Measurements from ENCODE around the gene RAP1GAP. TPM values are rescaled to one million over a fixed set of nuclear protein-coding genes. Genes with fewer than 3 reads are reported as not detected.

RAP1GAP gene
- total and polyA plus RNA-seq, 2 of the 13 experiments (the other 11 are each of a cell fraction or from before 2014, with no cell fraction given): 11.9 to 37.5 TPM

DNA sequence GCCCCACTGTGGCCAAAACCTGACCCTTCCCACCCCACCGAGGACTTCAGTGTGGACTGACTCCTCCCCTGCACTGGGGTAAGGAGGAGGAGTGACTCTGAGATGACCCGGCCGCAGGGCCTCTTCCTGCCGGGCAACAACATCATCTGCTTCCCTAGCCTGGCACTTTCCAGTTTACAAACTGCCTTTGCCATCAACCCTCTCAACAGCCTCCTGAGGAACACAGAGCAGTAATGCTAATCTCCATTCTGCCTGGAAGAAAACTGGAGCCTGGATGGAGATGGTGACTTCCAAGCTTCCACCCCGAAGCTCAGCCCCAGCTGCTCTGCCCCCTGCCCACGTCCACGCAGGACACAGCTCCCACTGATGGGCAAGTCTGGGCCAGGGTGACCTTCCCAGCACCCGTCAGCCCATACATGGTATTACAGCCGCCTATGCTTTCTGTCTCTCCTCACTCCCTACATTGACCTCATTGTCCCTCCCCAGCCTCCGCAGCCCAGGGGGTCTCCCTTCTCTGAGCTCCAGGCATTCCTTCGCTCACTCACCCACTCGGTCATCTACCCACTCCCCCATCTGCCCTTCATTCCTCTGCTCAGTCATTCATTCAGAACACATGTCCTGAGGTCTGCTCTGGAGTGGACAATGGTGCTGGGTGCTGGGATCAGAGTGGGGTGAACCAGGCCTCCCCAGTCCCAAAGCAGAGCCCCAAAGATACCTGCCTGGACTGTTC, 34.2 kb downstream of the RAP1GAP start:
- 93% methylated on average over 8 of the region's 12 CpGs for WGBS (ENCODE audit: low lambda C conversion rate)
- intact Hi-C loops (cut with micrococcal nuclease; ENCODE audit: unreplicated experiment): no loop called here
- no peak for ATAC-seq

DNA sequence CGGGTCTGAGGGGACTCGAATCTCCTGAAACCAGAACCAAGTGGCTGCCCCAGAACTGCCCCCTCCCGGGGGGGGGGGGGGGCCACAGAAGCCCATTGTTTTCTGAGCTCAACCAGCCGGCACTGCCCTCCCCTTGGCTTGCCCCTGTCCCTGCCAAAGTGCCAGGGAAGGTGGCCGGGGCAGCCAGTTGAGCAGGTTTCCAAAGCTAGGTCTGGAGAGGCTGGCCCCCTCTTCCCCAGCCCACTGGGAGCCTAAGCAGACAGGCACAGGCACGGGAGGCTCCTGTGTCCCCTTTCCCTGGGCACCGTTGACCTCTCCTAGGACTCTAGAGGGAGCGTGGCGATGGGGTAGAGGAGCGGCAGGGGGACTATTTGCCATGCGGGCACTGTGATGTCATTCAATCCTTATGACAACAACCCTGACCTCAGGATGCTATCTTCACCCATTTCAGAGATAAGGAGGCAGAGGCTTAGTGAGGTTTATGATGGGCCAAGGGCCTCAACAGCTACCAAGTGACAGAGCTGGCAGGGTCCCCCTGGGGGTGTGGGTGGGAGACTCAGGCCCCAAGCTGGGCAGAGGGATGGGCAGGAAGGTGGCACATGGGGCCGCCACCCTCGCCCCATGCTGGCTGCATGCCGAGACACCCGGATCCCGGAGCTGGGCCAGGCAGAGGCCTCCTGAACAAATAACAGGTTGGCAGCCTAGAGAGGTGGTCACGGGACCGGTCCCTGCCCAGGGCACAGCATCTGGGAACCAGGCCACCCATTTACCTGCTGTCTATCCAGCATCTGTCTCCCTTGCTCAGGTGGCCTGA, 35.0 kb downstream of the RAP1GAP start:
- TF ChIP-seq NR2F1 (CRISPR knock-in tag; IDR thresholded peaks at IDR 0.05): no peak
- TF ChIP-seq, protein P1, sequence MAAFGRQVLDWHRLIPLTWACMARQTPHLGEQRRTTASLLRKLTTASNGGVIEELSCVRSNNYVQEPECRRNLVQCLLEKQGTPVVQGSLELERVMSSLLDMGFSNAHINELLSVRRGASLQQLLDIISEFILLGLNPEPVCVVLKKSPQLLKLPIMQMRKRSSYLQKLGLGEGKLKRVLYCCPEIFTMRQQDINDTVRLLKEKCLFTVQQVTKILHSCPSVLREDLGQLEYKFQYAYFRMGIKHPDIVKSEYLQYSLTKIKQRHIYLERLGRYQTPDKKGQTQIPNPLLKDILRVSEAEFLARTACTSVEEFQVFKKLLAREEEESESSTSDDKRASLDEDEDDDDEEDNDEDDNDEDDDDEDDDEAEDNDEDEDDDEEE (CRISPR knock-in tag; IDR thresholded peaks at IDR 0.05): no peak
- TF ChIP-seq AGO2 (optimal IDR thresholded peaks at IDR 0.05; ENCODE audit: low read depth, low read length): peak; percentile 24
- 0 out of 2 replicates have a peak, but pooled peaks have one; percentile 24 for TF ChIP-seq HNRNPL (IDR thresholded peaks at IDR 0.05; ENCODE audit: low read depth, low read length)
- TF ChIP-seq GATAD1 (CRISPR knock-in tag; IDR thresholded peaks at IDR 0.05): no peak
- TF ChIP-seq ZSCAN21 (CRISPR knock-in tag; IDR thresholded peaks at IDR 0.05; ENCODE audit: borderline replicate concordance): no peak
- no TSS peak for BruUV-seq (replicated peaks)
- Histone ChIP-seq H2AFZ (ENCODE audit: low read length) (no peak overlapping the region), H3K79me2 (ENCODE audit: insufficient read depth, low read length) (no peaks in the 10 kb centered on the region), H3K4me2 (ENCODE audit: low read depth, low read length) (no peak overlapping the region), H3K9ac (ENCODE audit: insufficient read depth, low read depth, low read length) (no peak overlapping the region), H3K9me3 (ENCODE audit: low read length) (no peaks in the 10 kb centered on the region), H3K4me1 (ENCODE audit: insufficient read depth, low read length) (peaks cover 32% of the 10 kb centered on the region), H3K27ac (ENCODE audit: extremely low read length, insufficient read depth, low read length) (no peak overlapping the region), H3K36me3 (replicated peaks in 1 of 2; ENCODE audit: control insufficient read depth in 1 of 2, insufficient read depth in 2 of 2, low read length in 2 of 2) (peaks cover 2 to 7% of the 10 kb centered on the region in 2 experiments; a peak in 2 of 5 replicates), H4K20me1 (ENCODE audit: insufficient read depth, low read length) (no peaks in the 10 kb centered on the region), H3K27me3 (ENCODE audit: control insufficient read depth in 1 of 2, insufficient read depth in 2 of 2, low read length in 2 of 2) (no peaks in the 10 kb centered on the region), H3K4me3 (replicated peaks in 1 of 3; ENCODE audit: insufficient read depth in 1 of 3, low read depth in 2 of 3, low read length in 3 of 3) (no peak overlapping the region)
- WGBS (ENCODE audit: low lambda C conversion rate): 86% methylated on average over 12 of the region's 18 CpGs
- intact Hi-C loops (cut with micrococcal nuclease; ENCODE audit: unreplicated experiment) (no loop called here), in situ Hi-C loops (cut with HindIII; ENCODE audit: extremely low pct_ligation_motif_present, low pct_unique_long_range_greater_than_20kb) (no loop called here)
- no peak for DNase-seq (ENCODE audit: low spot score)
- POLR2A ChIA-PET: no interaction called here
- CTCF ChIA-PET (ENCODE audit: low intra/inter-chr PET ratio, low total read pairs): no interaction called here
- ATAC-seq: no peak
- no peak for FAIRE-seq

More for the DNA sequence above, 34.2 kb downstream of the RAP1GAP start:
- BruUV-seq (replicated peaks): no TSS peak
- no peak overlapping the region for H3K4me3 ChIP-seq (replicated peaks in 1 of 3; ENCODE audit: insufficient read depth in 1 of 3, low read depth in 2 of 3, low read length in 3 of 3)
- H3K9me3 ChIP-seq (ENCODE audit: low read length): no peaks in the 10 kb centered on the region
- H3K27ac ChIP-seq (ENCODE audit: extremely low read length, insufficient read depth, low read length): no peak overlapping the region
- no peak for FAIRE-seq
- H2AFZ ChIP-seq (ENCODE audit: low read length): no peak overlapping the region
- TF ChIP-seq AGO2 (optimal IDR thresholded peaks at IDR 0.05; ENCODE audit: low read depth, low read length): peak; percentile 3
- TF ChIP-seq YEATS4 (CRISPR knock-in tag; IDR thresholded peaks at IDR 0.05; ENCODE audit: borderline replicate concordance): no peak
- no peak overlapping the region for H3K4me2 ChIP-seq (ENCODE audit: low read depth, low read length)
- H3K27me3 ChIP-seq (ENCODE audit: control insufficient read depth in 1 of 2, insufficient read depth in 2 of 2, low read length in 2 of 2): no peaks in the 10 kb centered on the region
- no peaks in the 10 kb centered on the region for H3K79me2 ChIP-seq (ENCODE audit: insufficient read depth, low read length)
- POLR2A ChIA-PET: no interaction called here
- H3K9ac ChIP-seq (ENCODE audit: insufficient read depth, low read depth, low read length): no peak overlapping the region
- H3K36me3 ChIP-seq (replicated peaks in 1 of 2; ENCODE audit: control insufficient read depth in 1 of 2, insufficient read depth in 2 of 2, low read length in 2 of 2): peaks cover 2 to 7% of the 10 kb centered on the region in 2 experiments; a peak in 2 of 5 replicates
- H4K20me1 ChIP-seq (ENCODE audit: insufficient read depth, low read length): no peaks in the 10 kb centered on the region
- DNase-seq (ENCODE audit: low spot score): no peak
- peaks cover 30% of the 10 kb centered on the region for H3K4me1 ChIP-seq (ENCODE audit: insufficient read depth, low read length)
- in situ Hi-C loops (cut with HindIII; ENCODE audit: extremely low pct_ligation_motif_present, low pct_unique_long_range_greater_than_20kb): no loop called here
- CTCF ChIA-PET (ENCODE audit: low intra/inter-chr PET ratio, low total read pairs): no interaction called here

Data from HepG2 (cell line).